ENCODE results near the gene TM4SF18. TPM values are rescaled to one million over a fixed set of nuclear protein-coding genes. Genes with fewer than 3 reads are reported as not detected.
A peak's percentile ranks its signal among the peaks of the same experiment; 100 is the strongest.

The TM4SF18 gene
- total RNA-seq, 4 donors from 2014 or later, result 11.3 to 81.5 (median 20.5) TPM

DNA sequence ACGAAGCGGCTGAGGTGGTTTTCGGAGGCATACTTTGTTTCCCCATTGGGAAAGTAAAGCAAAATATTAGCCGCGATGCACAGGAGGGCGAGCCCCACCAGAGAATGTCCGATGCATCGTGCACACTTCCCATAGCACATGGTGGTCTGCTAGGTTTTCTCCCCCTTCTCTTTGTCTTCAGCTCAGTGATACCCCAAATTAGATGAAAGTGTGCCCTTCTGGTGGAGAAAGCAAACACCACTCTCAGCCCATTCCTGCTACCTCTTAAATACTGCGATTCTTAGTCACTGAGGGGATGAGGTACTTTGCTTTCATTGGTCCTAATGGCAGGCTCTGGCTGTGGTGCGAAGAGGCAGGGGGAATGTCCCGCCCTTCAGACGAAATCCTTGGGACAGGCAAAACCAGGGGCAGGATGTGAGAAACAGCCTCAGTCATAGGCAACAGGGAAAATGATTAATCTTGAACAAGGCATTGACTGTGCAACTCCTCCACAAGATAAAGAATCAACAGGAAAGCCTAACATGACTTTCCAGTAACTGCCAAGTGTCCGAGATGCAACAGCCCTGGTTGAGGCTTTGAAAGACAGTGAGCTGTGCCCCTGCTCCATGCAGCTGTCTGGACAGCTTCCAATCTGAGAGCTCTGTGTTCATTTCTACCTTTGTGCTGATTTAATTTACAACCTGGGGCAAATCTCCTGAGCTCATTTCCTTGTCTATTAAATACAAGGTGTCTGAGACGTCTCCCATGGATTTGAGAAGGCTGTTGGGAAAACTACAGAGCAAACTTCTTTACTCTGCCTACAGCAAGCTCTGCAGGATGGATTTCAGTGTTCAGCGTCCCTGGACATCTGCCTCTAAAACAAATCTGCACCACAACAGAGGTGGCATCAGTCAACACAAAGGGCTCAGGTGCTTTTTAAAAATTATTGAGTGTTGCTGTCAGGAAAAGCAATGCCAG is 44.2 kb upstream of the TM4SF18 start, which contains the start of gene TM4SF1:
TM4SF1 (minus strand) TSS at position 242 of the 957 bp plus-strand sequence; CDS start at position 140, 102 bp downstream.
- DNase-seq (ENCODE audit: low spot score), result no peak

DNA sequence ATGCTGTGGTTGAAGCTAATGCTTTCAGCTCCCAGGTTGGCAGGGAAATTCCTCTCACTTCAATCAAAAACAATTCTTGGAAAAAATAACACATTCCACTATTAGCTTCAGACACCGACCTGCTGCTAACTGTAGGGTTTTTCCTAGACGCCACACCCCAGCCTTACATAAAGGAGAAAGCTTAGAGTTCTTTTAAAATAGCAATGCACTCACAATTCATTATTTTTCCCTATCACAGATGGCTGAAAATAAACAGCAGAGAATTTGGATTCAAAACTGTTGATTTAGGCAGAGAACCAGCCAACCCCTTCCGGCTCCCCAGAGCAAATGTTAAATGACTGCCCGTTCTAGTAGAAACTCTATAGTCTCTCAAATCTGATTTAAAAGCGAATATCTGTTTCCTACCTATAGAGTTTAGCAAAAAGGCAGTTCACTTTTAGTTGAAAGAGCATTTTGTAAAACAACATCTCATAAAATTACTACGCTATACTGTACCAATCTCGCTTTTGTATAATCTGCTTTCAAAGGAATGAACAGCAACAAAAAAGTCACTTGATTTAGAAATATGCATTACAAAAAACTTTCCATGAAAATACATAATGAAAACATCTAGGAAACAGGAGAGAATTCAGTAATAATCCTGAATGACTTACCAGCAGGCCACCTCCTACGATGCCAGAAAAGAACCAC is 43.4 kb upstream of the TM4SF18 start:
- ATAC-seq (ENCODE audit: low FRiP score) (no peak), DNase-seq (ENCODE audit: low spot score) (no peak)
- TF ChIP-seq, protein P1, sequence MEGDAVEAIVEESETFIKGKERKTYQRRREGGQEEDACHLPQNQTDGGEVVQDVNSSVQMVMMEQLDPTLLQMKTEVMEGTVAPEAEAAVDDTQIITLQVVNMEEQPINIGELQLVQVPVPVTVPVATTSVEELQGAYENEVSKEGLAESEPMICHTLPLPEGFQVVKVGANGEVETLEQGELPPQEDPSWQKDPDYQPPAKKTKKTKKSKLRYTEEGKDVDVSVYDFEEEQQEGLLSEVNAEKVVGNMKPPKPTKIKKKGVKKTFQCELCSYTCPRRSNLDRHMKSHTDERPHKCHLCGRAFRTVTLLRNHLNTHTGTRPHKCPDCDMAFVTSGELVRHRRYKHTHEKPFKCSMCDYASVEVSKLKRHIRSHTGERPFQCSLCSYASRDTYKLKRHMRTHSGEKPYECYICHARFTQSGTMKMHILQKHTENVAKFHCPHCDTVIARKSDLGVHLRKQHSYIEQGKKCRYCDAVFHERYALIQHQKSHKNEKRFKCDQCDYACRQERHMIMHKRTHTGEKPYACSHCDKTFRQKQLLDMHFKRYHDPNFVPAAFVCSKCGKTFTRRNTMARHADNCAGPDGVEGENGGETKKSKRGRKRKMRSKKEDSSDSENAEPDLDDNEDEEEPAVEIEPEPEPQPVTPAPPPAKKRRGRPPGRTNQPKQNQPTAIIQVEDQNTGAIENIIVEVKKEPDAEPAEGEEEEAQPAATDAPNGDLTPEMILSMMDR (IDR thresholded peaks at IDR 0.05), result no peak

More for the DNA sequence above, 44.2 kb upstream of the TM4SF18 start, which contains the start of gene TM4SF1:
- peak; percentile 90 for ATAC-seq (ENCODE audit: low FRiP score)
- TF ChIP-seq, protein P1 (IDR thresholded peaks at IDR 0.05), result no peak

DNA sequence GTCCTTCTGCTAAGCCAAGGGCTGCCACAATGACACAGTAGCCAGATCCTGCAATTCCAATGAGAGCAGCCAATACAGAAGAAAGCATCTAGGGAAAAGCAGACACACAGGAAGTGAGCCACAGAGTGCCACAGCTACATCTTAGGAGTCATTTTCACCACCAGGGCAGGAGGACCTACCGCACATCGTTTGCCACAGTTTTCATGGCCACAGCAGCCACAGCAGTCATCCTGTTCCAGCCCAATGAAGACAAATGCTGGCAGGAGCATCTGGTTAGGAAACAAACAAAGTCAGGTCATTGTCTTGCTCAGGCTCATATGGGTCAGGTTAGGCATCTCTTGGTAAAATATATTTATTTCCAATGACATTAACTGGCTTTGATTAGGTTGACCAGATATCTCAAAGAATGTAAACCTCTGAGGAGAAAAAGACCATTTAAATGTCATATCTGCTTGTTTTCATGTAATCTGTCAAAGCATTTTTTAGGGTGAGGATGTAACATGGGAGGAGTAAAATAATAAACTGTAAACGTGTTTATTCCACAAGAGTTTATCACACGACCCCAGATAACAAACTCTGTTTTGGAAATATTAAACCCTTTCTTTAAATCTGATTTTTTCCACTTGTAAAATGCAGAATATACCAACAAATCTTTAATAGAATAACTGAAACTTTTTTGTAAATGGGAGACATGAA is 42.2 kb upstream of the TM4SF18 start:
- TF ChIP-seq, protein P1 (IDR thresholded peaks at IDR 0.05), result no peak
- no peak for DNase-seq (ENCODE audit: low spot score)
- ATAC-seq (ENCODE audit: low FRiP score), result no peak

DNA sequence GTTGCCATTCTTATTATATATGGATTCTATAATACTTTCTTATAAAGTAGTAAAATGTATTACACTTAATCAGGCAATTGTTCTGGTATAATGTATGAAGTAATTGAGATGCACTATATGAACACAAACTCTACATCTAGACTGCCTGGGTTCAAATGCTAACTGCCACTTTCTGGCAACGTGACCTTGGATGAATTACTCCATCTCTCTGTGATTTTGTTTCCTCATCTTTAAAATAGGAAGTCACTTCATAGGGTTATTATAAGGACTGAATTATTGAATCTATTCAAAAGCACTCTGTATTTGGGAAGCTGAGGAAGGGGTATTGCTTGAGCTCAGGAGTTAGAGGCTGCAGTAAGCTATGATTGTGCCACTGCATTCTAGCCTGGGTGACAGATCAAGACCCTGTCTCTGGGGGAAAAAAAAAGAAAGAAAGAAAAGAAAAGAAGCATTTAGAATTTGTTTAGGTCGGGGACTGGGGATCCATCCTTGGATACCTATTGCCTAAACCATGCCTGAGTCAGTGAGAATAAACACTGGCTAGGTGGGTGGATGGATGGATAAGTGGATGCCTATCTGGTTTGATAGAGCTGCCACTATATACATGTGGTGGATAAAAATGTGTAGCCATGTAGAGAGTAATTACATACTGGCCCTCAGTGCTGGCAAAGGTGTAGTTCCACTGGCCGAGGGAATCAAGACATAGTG is 41.5 kb upstream of the TM4SF18 start:
- TF ChIP-seq, protein P1 (IDR thresholded peaks at IDR 0.05), result no peak
- DNase-seq (ENCODE audit: low spot score) (no peak), ATAC-seq (ENCODE audit: low FRiP score) (no peak)

DNA sequence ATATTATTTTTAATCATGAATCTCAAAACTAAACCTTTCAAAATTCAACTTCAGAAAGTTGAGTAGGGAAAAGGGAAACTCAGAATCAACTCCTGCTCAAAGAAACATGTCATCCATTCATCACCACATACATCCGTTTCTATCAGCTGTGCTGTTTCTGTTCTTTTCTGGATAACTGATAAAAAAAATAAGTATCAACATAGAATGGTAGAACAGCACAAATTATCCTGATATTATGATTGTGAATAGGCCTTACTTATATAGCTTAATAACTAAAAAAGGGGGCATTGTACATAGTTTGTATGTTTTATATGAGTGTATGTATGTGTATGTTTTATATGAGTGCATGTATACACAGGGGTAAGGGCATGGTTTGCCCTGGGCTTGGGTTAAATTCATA is 41.0 kb upstream of the TM4SF18 start:
- DNase-seq (ENCODE audit: low spot score) (no peak), ATAC-seq (ENCODE audit: low FRiP score) (no peak)
- TF ChIP-seq, protein P1 (IDR thresholded peaks at IDR 0.05), result no peak
